Transverse colon (tissue), 4 donors: ENCODE data around the gene MYOZ1. TPM values are rescaled to one million over a fixed set of nuclear protein-coding genes. Genes with fewer than 3 reads are reported as not detected.

ENCODE experiments used
- DNase-seq: peaks from one replicate; pipeline ENCODE4 v3.0.0-alpha.2; 2019
- H3K27ac ChIP-seq, 4 donors: fragments of 200-600 bp; sonication (generic); 2 replicates each; pipeline ENCODE4 v1.5.1; 2016 to 2018; ENCODE audit warnings: inconsistent platforms in 4 of 4
- H3K27me3 ChIP-seq: fragments of 200-600 bp; sonication (generic); 2 replicates; pipeline ENCODE4 v1.5.1; 2017; ENCODE audit warnings: inconsistent platforms
- H3K36me3 ChIP-seq, 4 donors: fragments of 200-600 bp; sonication (generic); 2 replicates each; pipeline ENCODE4 v1.5.1; 2017 to 2019; ENCODE audit warnings: inconsistent platforms in 4 of 4
- H3K4me1 ChIP-seq, 4 donors: fragments of 200-600 bp; sonication (generic); 2 replicates each; pipeline ENCODE4 v1.5.1; 2017 to 2020; ENCODE audit warnings: inconsistent platforms in 4 of 4
- H3K4me3 ChIP-seq, 4 donors: fragments of 200-600 bp; sonication (generic); 1 replicate in 1 of 4; 2 replicates in 3 of 4; pipeline versions ENCODE4 v1.5.1 to v1.6.1; 2017 to 2019; ENCODE audit warnings: inconsistent platforms in 4 of 4
- H3K9me3 ChIP-seq, 2 donors: fragments of 200-600 bp; sonication (generic); 2 replicates each; pipeline ENCODE4 v1.5.1; 2017 to 2019; ENCODE audit warnings: inconsistent platforms in 2 of 2
- EP300 ChIP-seq: sonication (generic); formaldehyde crosslinking; IDR thresholded peaks from one replicate; pipeline ENCODE4 v1.6.1; 2017; ENCODE audit warnings: antibody characterized with exemption, low read depth
- POLR2A ChIP-seq: fragments of 450-650 bp; IDR thresholded peaks from one replicate; pipeline ENCODE4 v1.6.1; 2016; ENCODE audit warnings: antibody characterized with exemption, mild to moderate bottlenecking, moderate library complexity
- POLR2AphosphoS5 ChIP-seq, 3 donors: sonication (generic); formaldehyde crosslinking; IDR thresholded peaks; one replicate each; pipeline ENCODE4 v1.6.1; 2016; ENCODE audit warnings: antibody characterized with exemption in 3 of 3
- WGBS, 2 donors: methylation state at CpG; one replicate each; pipeline ENCODE4 v1.1.5; 2018; ENCODE audit warnings: low coverage in 1 of 2; 5-methylcytosine and 5-hydroxymethylcytosine counted together
- in situ Hi-C, 4 donors: fragments of 200-750 bp; cut with MboI; loops; one replicate each; pipeline versions ENCODE4 v1.15.0 to v1.15.1; 2017; ENCODE audit warnings: low sequenced_read_pairs in 3 of 4, low pct_ligation_motif_present in 1 of 4, low pct_unique_long_range_greater_than_20kb in 1 of 4
- intact Hi-C: fragments of 100-400 bp; cut with DNase I; formaldehyde crosslinking; loops from one replicate; pipeline ENCODE4 v1.15.1; 2023; ENCODE audit warnings: low total_unique reads
- total RNA-seq, 4 donors: library from RNA; depleted of rRNA; stranded (reverse); fragments of >200 nt; gene quantifications; one replicate each; pipeline ENCODE4 v1.1.0, GENCODE V29; 2016
- TF ChIP-seq, protein P1 (sequence below), 5 experiments: fragments of 200-600 bp in 3 of 5; fragments of 450-650 bp in 2 of 5; sonication (generic) in 3 of 5; IDR thresholded peaks; 1 replicate in 2 of 5; 2 replicates in 3 of 5; pipeline ENCODE4 v1.5.1; 2016 to 2017; ENCODE audit warnings: antibody characterized with exemption in 5 of 5, inconsistent platforms in 3 of 5, mild to moderate bottlenecking in 2 of 5, moderate library complexity in 1 of 5

The MYOZ1 gene
- total RNA-seq, 4 donors from 2014 or later = 1.1 TPM; not detected in 3

DNA sequence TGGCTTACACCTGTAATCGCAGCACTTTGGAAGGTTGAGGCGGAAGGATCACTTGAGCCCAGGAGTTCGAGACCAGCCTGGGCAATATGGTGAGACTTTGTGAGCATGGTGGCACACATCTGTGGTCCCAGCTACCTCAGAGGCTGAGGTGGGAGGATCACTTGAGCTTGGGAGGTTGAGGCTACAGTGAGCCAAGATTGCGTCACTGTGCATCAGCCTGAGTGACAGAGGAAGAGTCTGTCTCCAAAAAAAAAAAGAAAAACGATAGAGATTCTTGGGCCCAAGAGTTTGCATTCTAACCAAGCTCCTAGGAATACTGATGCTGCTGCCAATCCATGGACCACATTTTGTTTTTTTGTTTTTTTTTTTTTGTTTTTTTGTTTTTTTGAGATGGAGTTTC lies 12.1 kb downstream of the MYOZ1 start:
- no peak for TF ChIP-seq EP300
- TF ChIP-seq, protein P1, sequence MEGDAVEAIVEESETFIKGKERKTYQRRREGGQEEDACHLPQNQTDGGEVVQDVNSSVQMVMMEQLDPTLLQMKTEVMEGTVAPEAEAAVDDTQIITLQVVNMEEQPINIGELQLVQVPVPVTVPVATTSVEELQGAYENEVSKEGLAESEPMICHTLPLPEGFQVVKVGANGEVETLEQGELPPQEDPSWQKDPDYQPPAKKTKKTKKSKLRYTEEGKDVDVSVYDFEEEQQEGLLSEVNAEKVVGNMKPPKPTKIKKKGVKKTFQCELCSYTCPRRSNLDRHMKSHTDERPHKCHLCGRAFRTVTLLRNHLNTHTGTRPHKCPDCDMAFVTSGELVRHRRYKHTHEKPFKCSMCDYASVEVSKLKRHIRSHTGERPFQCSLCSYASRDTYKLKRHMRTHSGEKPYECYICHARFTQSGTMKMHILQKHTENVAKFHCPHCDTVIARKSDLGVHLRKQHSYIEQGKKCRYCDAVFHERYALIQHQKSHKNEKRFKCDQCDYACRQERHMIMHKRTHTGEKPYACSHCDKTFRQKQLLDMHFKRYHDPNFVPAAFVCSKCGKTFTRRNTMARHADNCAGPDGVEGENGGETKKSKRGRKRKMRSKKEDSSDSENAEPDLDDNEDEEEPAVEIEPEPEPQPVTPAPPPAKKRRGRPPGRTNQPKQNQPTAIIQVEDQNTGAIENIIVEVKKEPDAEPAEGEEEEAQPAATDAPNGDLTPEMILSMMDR (IDR thresholded peaks at IDR 0.05) = no peak
- TF ChIP-seq POLR2AphosphoS5 (IDR thresholded peaks at IDR 0.05) = no peak
- no peak for TF ChIP-seq POLR2A
- Histone ChIP-seq H3K27ac (peak overlapping the region; percentile 61 to 71 (median 66)), H3K4me3 (no peak overlapping the region), H3K36me3 (no peaks in the 10 kb centered on the region), H3K9me3 (no peaks in the 10 kb centered on the region), H3K4me1 (peaks cover 0 to 32% (median 16%) of the 10 kb centered on the region in 4 donors), H3K27me3 (no peaks in the 10 kb centered on the region)
- intact Hi-C loops (no loop called here), in situ Hi-C loops (loop anchor here in 1 of 4 donors (25.0 kb wide), 1 partner anchor 367 kb away; the partner anchor contains the start of gene MRPS16)
- no peak for DNase-seq
- WGBS, 2 donors = 90 to 92% methylated on average over 2 to 5 of the region's 5 CpGs

- in situ Hi-C loops = loop anchor here in 1 of 4 donors (25.0 kb wide), 1 partner anchor 366 kb away; the partner anchor contains the start of gene MRPS16
- H3K27ac ChIP-seq = peak overlapping the region; percentile 61 to 71 (median 66)
- TF ChIP-seq POLR2A (no peak), POLR2AphosphoS5 (IDR thresholded peaks at IDR 0.05) (peak in 1 of 3 donors; percentile 43)
- TF ChIP-seq, protein P1 (IDR thresholded peaks at IDR 0.05) = no peak
Measured at GRCh38 chr10:73628405-73628804, 12.9 kb downstream of the MYOZ1 start.

DNA sequence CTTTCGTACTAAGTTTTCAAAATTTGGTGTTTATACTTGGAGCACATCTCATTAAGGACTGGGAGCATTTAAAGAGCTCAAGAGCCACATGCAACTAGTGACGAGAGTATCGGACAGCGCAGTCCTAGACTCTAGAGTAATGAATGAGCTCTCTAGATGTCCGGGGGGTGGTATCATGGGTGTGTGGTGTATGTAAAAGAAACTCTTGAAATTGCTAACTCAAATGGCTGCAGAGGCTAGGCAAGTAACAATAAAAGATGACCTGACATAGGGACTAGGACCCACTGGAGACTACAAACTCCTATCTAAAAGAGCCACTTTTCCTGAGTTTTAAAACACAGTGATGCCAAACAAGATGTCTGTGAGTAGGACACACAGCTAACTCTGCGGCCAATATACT lies 14.0 kb downstream of the MYOZ1 start:
- Histone ChIP-seq H3K4me1 (peaks cover 0 to 34% (median 16%) of the 10 kb centered on the region in 4 donors), H3K27me3 (no peaks in the 10 kb centered on the region), H3K36me3 (no peaks in the 10 kb centered on the region), H3K27ac (peak overlapping the region in 1 of 4 donors; percentile 71), H3K4me3 (no peak overlapping the region), H3K9me3 (no peaks in the 10 kb centered on the region)
- 94 to 100% methylated on average over 6 of the region's 6 CpGs for WGBS, 2 donors
- intact Hi-C loops (no loop called here), in situ Hi-C loops (loop anchor here in 1 of 4 donors (25.0 kb wide), 1 partner anchor 365 kb away; the partner anchor contains the start of gene MRPS16)
- TF ChIP-seq POLR2AphosphoS5 (IDR thresholded peaks at IDR 0.05) (no peak), EP300 (no peak)
- no peak for DNase-seq

More at GRCh38 chr10:73628405-73628804, 12.9 kb downstream of the MYOZ1 start:
- Histone ChIP-seq H3K36me3 (no peaks in the 10 kb centered on the region), H3K9me3 (no peaks in the 10 kb centered on the region), H3K27me3 (no peaks in the 10 kb centered on the region), H3K4me3 (no peak overlapping the region), H3K4me1 (peaks cover 0 to 32% (median 16%) of the 10 kb centered on the region in 4 donors)
- intact Hi-C loops = no loop called here
- peak; percentile 64 for DNase-seq
- WGBS, 2 donors = 43 to 56% methylated on average over 7 of the region's 7 CpGs

DNA sequence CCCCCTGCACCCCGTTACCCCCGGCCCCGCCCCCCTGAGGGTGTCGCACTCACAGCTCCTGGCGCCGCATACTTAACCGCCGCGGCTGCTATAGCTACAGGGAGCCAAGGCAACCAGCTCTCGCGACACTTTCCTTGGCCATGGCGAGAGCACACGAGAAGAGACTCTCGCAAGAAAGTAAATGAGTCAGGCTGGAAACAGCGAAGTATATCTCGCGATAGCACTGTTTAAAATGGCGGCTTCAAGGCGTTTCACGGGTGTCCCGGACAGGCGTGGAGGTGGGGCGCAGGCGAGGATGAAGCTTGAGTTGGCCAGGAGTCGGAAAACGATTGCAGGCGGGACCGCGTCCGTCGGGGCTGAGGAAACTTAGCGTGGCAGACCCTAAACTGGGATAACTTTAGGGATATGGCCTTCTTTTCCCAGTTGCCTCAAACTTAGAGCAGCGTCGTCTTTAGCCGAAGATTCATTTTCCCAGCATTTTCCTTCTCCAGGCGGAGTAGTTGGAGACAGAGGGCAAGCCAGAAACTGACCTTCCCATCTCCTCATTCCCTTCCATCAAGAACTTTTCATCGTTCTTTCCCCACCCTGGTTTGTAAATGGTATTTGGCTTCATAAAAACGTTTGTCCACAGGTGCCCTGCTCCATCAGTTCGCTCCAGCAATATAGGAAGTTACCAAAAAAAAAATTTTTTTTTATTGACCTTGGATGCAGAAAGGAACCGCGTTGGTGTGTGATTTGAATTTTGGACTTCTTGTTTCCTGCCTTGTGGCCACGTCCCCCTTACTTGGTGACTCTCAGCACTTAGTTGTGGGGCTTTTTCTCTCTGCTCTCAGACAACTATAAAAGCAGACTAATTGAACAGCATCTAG lies 15.2 kb downstream of the MYOZ1 start:
- 1 to 5% methylated on average over 4 to 42 of the region's 42 CpGs for WGBS, 2 donors
- intact Hi-C loops = no loop called here
- TF ChIP-seq POLR2AphosphoS5 (IDR thresholded peaks at IDR 0.05) (peak; percentile 47 to 79 (median 75)), POLR2A (peak; percentile 64), EP300 (no peak)
- TF ChIP-seq, protein P1 (IDR thresholded peaks at IDR 0.05) = no peak

More for the DNA sequence above, 15.2 kb downstream of the MYOZ1 start:
- Histone ChIP-seq H3K9me3 (no peaks in the 10 kb centered on the region), H3K27ac (peak overlapping the region; percentile 88 to 91 (median 90)), H3K27me3 (no peaks in the 10 kb centered on the region), H3K4me1 (peaks cover 0 to 46% (median 16%) of the 10 kb centered on the region in 4 donors), H3K4me3 (peak overlapping the region; percentile 65 to 95 (median 72)), H3K36me3 (no peaks in the 10 kb centered on the region)
- in situ Hi-C loops = loop anchor here in 1 of 4 donors (25.0 kb wide), 1 partner anchor 364 kb away; the partner anchor contains the start of gene MRPS16
- DNase-seq = peak; percentile 97
